Endometrium (tissue), 2 donors: ENCODE measurements around the gene WDR73.
A peak's percentile ranks its signal among the peaks of the same experiment; 100 is the strongest.

ENCODE experiments used
- FAIRE-seq: peaks from 2 replicates; lab custom pipeline; 2012; peaks lifted over from hg19 to GRCh38; lab: Jason Lieb, UNC
- donor health status: control.
- donor health status: control.

Gene WDR73

DNA sequence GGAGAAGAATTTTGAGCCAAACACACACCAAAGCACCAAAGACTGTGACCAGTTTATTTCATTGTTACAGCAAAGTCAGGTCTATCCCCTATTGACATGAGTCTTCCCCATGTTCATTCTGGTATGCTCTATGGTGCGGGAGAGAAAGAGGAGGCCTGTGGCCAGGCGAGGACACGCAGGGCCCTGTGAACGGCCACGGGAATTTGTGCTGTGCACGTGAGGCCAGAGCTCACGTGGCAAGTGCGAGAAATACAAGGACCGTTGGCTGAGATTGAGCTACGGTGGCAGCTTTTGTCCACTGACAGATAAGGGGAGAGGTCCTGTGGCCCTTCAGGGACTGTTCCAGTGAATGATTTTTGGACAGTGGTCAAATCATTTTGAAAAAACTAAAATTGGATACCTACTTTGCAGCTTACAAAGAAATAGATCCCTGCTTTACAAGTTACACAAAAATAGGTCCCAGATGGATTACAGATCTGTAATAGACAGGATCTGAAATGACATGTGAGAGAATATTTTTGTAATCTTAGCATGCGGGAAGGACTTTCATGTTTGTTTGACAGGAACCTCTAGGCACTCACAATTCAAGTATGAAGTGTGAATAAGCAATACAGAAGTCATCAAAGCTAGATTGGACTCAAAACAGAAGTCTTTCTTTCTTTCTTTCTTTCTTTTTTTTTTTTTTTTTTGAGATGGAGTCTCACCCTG, 44.1 kb downstream of the WDR73 start:
- FAIRE-seq = no peak

DNA sequence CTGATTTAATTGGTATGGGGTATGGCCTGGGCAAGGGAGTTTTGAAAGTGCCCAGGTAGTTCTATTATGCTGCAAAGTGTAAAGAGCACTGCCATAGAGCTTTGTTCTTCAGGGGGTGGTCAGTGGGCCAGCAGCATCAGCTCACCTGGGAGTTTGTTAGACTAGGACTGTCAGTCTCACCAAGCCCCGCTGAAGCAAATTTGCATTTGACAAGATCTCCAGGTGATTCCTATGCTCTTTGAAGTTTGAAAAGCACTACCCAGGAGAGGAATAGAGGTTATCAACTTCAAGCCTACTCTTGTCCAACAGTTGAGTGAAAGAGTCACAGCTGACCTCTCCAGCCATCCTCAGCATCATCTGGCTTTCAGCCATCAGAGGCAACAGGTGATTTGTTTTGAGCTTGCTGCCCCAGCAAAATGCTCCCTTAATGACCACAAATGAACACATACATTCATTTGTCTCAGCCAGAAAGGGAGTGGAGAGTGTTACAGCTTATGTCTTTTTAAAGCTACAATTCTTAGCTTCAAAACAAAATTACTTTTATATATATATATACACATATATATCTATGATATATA, 45.3 kb downstream of the WDR73 start:
- FAIRE-seq = no peak

DNA sequence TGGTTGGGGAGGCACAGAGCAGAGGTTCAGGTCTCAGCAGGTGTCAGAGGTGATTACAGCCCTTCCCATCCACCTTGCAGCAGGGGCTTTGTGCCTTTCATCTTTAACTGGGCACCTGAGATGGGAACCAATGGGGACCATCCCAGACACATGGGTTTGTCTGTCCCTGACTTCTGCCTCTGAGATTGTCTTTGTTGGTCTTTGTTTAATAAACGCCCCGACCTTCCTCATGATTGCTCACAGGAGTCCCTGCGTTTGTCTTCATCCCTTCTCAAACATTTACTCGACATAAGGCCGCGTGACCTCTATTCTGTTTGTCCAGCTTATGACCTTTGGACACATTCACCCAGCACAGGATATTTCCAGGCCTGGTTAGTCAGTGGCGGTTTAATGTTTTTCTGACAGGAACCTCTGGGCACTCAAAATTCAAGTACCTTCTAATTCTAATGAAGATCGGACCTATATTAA, 47.4 kb downstream of the WDR73 start:
- FAIRE-seq = no peak

DNA sequence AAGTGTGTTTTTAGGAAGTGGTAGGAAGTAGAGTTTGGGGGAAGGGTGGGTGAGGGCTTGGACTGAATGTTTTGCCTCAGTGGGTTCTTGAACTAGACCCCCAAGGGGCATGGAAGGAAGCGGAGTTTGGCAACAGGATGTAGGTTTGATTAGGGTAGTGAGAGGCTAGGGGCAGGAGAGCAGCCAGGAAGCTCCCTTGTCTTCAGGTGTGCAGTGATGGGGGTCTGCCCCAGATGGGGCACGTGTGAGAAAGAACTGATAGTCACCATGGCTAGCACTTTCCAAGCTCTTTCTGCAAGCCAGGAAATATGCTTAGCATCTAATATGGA, 48.6 kb downstream of the WDR73 start:
- no peak for FAIRE-seq

GRCh38 chr15:84604826-84605553, 49.1 kb downstream of the WDR73 start:
- no peak for FAIRE-seq

DNA sequence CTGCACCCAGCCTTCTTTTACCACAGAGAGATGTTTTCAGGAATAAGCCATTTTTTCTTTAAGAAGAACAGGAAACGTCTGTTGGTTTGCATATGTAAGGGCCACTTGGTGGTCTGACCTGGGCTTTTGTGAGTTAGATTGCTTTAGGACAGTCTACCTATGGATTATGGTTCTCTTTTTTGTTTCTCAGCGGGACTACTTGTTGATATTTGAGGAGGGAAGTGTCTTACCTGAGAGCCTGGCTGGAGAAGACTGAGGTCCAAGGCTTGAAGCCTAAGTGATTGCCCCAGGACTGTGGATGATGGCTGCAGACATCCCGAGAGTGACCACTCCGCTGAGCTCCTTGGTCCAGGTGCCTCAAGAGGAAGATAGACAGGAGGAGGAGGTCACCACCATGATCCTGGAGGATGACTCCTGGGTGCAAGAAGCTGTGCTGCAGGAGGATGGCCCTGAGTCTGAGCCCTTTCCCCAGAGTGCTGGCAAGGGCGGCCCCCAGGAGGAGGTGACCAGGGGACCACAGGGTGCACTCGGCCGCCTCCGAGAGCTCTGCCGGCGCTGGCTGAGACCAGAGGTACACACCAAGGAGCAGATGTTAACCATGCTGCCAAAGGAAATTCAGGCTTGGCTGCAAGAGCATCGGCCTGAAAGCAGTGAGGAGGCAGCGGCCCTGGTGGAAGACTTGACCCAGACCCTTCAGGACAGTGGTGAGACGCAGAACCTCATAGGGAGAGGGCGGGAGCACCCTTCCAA, 50.3 kb downstream of the WDR73 start:
- FAIRE-seq = no peak

- FAIRE-seq = no peak
Observed at GRCh38 chr15:84601555-84601838, 52.6 kb downstream of the WDR73 start.

GRCh38 chr15:84600687-84601554, 53.2 kb downstream of the WDR73 start, which contains the start of gene ZSCAN2:
Gene ZSCAN2 (plus strand): TSS chr15:84601009. CDS start chr15:84603928, 2,919 bp downstream.
- peak; percentile 69 for FAIRE-seq

DNA sequence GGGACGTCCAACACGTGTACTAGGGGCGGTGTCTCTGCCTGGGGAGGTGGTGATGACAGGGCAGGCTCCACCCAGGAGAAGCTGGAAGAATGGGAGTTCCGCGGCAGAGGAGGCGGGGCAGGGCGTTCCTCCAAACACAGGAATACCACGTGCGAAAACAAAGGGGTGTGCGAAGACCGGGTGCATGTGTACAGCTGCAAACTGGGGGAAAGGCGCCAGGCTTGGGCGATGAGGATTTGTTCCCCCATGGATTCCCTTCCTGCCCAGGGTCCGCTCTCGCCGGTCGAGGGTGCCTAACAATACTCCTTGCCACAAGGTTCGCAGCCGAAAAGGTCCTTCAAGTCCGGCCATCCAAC, 53.8 kb downstream of the WDR73 start:
- no peak for FAIRE-seq

DNA sequence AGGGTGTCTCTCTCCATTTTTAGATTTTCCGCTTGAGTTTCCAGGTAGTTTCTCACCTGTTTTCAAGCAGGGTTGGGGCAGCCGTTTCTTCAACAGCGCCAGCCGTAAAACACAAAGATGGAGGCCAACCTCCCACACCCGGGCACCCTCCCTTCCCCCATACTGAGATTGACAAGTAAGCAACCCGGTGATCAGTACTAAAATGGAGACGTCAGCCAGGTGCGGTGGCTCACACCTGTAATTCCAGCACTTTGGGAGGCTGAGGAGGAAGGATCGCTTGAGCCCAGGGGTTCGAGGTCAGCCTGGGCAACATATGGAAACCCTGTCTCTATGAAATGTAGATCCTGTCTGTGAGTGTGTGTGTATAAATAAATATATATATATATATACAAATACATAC, 54.2 kb downstream of the WDR73 start:
- no peak for FAIRE-seq

DNA sequence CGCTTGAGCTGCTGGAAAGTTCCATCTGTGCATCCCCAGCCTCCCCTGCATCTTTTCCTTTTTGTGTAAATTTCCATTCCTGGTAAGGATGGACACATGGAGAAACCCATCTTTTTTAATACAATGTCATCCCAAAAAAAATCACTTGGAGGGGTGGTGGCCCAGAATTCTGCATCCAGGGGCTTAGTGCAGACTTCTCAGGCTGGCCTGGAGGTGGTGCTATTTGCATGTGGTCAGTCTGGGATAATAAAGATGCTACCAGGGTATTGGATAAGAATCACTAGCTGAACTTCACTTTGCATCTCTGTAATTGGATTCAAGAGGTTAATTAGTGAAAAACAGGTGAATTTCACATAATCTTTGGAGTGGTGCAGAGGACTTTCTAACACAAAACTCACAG, 55.1 kb downstream of the WDR73 start:
- FAIRE-seq = no peak

DNA sequence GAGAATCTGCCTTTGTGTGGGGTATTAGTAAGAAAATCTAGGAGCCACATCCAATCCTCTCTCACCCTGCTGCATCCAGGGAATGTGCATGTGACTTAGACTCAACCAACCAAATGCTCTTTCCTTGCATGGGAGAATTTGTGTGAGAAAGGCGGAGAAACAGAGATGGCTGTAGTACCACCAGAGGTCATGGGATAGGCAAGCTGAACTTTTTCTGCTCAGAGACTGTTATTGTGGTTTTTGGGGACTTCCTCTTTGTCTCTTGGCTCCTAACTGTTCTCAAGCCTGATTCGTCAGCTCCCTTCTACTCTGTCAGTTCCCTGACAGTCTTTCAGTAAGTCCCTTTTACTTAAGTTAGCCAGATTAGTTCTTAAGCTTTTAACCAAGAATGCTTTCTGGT, 55.8 kb downstream of the WDR73 start:
- FAIRE-seq = no peak

DNA sequence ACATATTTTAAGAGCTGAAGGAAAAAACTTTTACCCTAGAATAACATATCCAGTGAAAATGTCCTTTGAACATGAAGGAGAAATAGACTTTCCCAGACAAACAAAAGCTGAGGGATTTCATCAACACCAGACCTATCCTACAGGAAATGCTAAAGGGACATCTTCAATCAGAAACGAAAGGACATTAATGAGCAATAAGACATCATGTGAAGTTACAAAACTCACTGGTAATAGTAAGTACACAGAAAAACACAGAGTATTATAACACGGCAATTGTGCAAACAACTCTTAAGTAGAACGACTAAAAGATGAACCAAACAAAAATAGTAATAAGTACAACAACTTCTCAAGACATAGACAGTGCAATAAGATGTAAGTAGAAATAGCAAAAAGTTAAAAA, 56.8 kb downstream of the WDR73 start:
- FAIRE-seq = no peak

- FAIRE-seq = no peak
Observed at GRCh38 chr15:84595660-84596059, 58.4 kb downstream of the WDR73 start.

DNA sequence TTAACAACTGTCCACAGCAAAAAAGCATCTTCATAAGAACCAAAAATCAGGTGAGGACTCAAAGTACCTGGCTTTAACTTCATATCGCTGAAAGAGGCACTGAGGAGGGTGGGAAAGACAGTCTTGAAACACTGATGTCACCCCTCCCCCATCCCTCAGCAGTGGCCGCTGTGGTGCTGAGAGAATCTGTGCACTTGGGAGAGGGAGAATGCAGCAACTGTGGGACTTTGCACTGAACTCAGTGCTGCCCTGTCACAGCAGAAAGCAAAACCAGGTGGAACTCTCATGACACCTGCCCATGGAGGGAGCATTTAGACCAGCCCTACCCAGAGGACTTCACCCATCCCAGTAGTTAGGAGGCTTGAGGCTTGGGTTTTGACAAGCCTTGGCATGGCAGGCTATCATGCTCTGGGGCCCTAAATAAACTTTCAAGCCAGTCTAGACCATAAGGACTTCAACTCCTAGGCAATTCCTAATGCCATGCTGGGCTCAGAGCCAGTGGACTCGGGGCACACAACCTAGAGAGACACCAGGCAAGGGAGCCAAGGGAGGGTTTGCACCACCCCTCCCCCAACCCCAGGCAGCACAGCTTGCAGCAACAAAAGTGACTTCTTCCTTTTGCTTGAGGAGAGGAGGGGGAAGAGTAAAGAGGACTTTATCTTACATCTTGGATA, 59.3 kb downstream of the WDR73 start:
- no peak for FAIRE-seq

DNA sequence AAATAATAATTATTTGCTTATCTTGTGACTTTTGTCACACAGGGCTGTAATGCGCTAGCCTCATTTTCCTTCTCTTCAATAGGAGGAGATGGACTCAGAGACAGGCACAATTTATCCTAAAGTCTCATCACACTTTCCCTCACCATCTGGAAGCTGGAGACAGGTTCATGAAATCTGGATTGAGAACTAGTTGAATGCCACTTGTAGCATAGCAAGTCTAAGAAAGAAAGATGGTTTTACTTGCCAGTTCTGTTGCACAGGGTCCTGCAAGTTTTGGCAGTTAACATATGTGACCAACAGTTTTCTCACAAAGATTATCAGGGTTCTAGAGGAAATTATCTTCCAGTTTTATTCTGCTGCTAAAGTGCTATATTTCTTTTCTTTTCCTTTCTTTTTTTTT, 62.3 kb downstream of the WDR73 start:
- FAIRE-seq = no peak

DNA sequence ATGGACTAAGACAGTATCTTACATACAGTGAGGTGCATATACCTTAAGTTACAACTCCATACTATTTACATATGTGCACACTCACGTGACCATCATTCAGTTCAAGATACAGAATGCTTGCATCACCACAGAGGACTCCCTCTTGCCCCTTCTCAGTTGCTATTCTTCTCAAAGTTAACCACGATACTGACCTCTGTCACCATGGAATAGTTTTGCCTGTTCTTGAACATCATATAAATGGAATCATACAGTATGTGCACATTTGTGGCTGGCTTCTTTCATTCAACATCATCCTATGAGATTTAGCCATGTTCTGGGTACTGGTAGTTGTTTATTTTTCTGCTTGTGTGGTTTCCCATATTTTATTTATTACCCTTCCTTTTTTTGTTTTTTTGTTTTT, 63.7 kb downstream of the WDR73 start:
- no peak for FAIRE-seq
